ENCODE data around the gene MEGF6. TPM values are rescaled to one million over a fixed set of nuclear protein-coding genes. Genes with fewer than 3 reads are reported as not detected.

Gene MEGF6
- total and polyA plus RNA-seq, 8 donors, result 40.6 to 108 (median 51.5) TPM

DNA sequence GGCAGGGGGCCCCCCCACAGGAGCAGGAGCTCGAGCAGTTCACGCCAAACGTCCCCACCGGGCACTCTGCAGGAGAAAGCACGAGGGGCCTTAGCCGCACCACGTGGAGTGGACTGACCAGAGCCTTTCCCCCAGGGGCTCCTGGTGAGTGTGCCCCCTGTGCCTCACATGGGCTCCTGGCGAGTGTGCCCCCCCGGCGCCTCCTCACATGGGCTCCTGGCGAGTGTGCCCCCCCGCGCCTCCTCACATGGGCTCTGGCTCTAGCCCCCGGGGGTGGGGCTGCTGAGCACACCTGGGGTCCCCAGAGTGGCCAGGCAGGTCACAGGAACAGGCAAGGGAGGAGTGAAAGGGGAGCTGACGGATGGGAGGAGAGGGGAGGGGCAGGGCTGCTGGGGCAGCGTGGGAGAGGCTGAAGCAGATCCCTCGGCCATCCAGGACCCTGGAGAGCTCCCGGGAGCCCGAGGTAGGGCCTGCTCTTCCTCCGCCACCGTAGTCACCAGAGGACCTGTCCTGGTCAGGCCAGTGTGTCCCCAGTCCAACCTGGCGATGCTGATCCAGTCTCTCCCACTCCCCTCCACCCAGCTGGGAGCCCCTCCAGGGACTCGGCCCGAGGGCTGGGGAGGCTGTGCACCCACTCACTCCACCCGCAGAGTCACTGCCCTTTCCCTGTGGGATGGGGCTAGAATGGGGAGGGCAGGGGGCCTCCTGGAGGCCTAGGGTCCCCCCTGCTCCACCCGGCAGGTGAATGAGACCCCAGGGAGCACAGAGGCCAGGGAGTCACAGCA lies 109.3 kb downstream of the MEGF6 start:
- intact Hi-C loops (cut with DNase I), result no loop called here
- ATAC-seq, result peak; percentile 78
- peaks cover 0 to 39% of the 10 kb centered on the region in 2 donors for H3K36me3 ChIP-seq

DNA sequence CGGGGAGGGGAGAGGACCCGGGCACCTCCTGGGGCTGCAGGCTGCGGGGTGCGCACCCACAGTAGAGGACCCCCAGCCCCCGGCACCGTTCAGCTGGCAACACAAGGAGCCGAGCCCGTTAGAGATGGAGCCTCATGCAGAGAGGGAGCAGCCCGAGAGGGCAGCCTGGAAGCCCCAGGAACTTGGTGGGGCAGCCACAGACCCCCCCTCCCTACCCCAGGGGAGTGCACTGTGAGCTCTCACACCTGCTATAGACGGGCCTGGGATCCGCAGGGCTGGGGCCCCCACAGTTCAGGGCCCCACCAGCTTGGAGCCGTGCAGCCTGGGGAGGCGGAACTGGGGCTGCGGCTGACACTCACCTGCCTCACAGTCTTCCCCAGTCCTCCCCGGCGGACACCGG lies 109.9 kb downstream of the MEGF6 start:
- Histone ChIP-seq H3K4me1 (peaks cover 0 to 8% of the 10 kb centered on the region in 2 donors), H3K27ac (no peak overlapping the region), H3K9me3 (no peaks in the 10 kb centered on the region), H3K27me3 (no peaks in the 10 kb centered on the region), H3K36me3 (peaks cover 0 to 41% of the 10 kb centered on the region in 2 donors), H3K4me3 (no peak overlapping the region)
- TF ChIP-seq, protein P1, sequence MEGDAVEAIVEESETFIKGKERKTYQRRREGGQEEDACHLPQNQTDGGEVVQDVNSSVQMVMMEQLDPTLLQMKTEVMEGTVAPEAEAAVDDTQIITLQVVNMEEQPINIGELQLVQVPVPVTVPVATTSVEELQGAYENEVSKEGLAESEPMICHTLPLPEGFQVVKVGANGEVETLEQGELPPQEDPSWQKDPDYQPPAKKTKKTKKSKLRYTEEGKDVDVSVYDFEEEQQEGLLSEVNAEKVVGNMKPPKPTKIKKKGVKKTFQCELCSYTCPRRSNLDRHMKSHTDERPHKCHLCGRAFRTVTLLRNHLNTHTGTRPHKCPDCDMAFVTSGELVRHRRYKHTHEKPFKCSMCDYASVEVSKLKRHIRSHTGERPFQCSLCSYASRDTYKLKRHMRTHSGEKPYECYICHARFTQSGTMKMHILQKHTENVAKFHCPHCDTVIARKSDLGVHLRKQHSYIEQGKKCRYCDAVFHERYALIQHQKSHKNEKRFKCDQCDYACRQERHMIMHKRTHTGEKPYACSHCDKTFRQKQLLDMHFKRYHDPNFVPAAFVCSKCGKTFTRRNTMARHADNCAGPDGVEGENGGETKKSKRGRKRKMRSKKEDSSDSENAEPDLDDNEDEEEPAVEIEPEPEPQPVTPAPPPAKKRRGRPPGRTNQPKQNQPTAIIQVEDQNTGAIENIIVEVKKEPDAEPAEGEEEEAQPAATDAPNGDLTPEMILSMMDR (IDR thresholded peaks at IDR 0.05), result no peak
- ATAC-seq (no peak), DNase-seq (no peak)
- intact Hi-C loops (cut with DNase I), result no loop called here

More for the DNA sequence above, 109.3 kb downstream of the MEGF6 start:
- TF ChIP-seq, protein P1 (IDR thresholded peaks at IDR 0.05), result no peak
- no peak overlapping the region for H3K27ac ChIP-seq
- DNase-seq, result peak; percentile 34 to 95 (median 67)
- peaks cover 0 to 8% of the 10 kb centered on the region in 2 donors for H3K4me1 ChIP-seq
- H3K9me3 ChIP-seq, result no peaks in the 10 kb centered on the region
- H3K4me3 ChIP-seq, result no peak overlapping the region
- H3K27me3 ChIP-seq, result no peaks in the 10 kb centered on the region

DNA sequence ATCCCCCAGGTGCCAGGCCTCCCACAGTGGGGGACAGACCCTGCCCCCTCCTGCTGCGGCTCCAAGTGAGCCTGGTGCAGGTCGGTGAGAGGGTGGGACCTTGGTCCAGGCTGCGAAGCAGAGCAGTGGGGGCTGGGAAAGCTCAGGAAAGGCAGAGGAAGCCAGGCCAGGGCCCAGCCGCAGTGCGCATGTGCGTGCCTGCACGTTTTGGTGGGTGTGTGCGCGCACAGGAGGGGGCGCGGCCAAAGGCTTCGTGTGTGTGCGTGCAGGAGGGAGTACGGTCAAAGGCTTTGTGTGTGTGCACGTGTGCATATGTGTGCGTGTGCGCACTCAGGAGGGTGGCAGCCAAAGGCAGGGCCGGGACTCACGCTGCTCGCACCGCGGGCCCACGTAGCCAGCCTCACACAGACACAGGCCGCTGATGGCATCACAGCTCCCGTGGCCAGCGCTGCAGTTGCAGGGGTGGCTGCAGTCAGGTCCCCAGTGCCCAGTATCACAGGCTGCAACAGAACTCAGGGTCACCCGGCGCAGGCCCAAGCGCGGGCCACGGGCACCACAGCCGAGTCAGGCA lies 111.0 kb downstream of the MEGF6 start:
- no peak overlapping the region for H3K4me3 ChIP-seq
- peaks cover 0 to 8% of the 10 kb centered on the region in 2 donors for H3K4me1 ChIP-seq
- no peaks in the 10 kb centered on the region for H3K27me3 ChIP-seq
- intact Hi-C loops (cut with DNase I), result no loop called here
- peaks cover 0 to 49% of the 10 kb centered on the region in 2 donors for H3K36me3 ChIP-seq
- no peaks in the 10 kb centered on the region for H3K9me3 ChIP-seq
- no peak overlapping the region for H3K27ac ChIP-seq
- ATAC-seq (no peak), DNase-seq (no peak)
- TF ChIP-seq, protein P1 (IDR thresholded peaks at IDR 0.05), result no peak

DNA sequence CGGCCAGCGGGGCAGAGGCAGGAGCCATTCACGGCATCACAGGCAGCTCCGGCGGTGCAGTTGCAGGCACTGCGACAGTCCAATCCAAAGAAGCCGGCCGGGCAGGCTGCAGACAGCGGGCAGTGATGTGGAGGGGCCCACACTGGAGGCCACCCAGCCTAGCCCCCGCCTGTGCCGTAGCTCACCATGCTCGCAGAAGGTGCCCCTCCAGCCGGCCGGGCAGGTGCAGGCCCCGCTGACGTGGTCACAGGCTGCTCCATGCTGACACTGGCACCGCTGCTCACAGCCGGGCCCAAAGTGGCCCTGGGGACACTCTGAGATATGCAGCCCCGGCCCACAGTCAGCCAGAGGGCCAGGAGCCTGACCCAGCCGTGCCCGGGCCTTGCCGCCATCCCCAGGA lies 111.7 kb downstream of the MEGF6 start:
- Histone ChIP-seq H3K9me3 (no peaks in the 10 kb centered on the region), H3K4me3 (no peak overlapping the region), H3K27me3 (no peaks in the 10 kb centered on the region), H3K36me3 (peaks cover 0 to 45% of the 10 kb centered on the region in 2 donors), H3K4me1 (peaks cover 0 to 4% of the 10 kb centered on the region in 2 donors), H3K27ac (no peak overlapping the region)
- TF ChIP-seq, protein P1 (IDR thresholded peaks at IDR 0.05), result no peak
- DNase-seq (no peak), ATAC-seq (no peak)
- intact Hi-C loops (cut with DNase I), result loop anchor here in 1 of 2 donors (10.0 kb wide), 1 partner anchor 125 kb away; the partner anchor contains the start of gene TPRG1L

DNA sequence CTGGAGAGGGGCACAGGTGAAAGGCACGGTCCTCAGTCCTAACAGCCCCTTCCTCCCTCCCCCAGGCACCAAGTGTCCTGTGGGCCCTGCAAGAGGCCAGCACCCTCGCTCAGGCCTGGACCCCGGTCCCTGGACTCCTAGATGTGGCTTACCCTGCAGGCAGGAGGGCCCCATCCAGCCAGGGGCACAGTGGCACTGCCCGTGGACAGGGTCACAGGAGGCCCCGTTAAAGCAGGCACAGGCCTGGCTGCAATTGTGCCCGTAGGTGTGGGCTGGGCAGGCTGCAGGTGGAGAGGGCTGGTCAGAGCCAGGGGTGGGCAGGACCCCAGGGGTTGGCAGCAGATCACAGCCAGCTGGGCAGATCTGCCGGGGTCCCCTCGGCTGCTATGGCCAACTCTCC lies 112.3 kb downstream of the MEGF6 start:
- DNase-seq (no peak), ATAC-seq (no peak)
- Histone ChIP-seq H3K36me3 (peaks cover 0 to 42% of the 10 kb centered on the region in 2 donors), H3K27me3 (no peaks in the 10 kb centered on the region), H3K27ac (no peak overlapping the region), H3K4me3 (no peak overlapping the region), H3K4me1 (no peaks in the 10 kb centered on the region), H3K9me3 (no peaks in the 10 kb centered on the region)
- intact Hi-C loops (cut with DNase I), result loop anchor here in 1 of 2 donors (10.0 kb wide), 1 partner anchor 126 kb away; the partner anchor contains the start of gene TPRG1L
- TF ChIP-seq, protein P1 (IDR thresholded peaks at IDR 0.05), result no peak

All from left lung (tissue), 10 donors.